Lower leg skin (tissue), 3 donors: Measurements from ENCODE around the gene SERTM2.
"Not testable (repeated sequence)": the region's sequence is repeated elsewhere in the genome, so short reads cannot be mapped to it uniquely, and the experiment has no call there.

Experiments
- POLR2A ChIP-seq, 2 donors: fragments of 450-650 bp; IDR thresholded peaks; one replicate each; pipeline ENCODE4 v1.6.1; 2016 to 2017; ENCODE audit warnings: antibody characterized with exemption in 2 of 2, mild to moderate bottlenecking in 1 of 2, moderate library complexity in 1 of 2
- TF ChIP-seq, protein P1 (sequence below), 3 donors: fragments of 450-650 bp; IDR thresholded peaks; one replicate each; pipeline ENCODE4 v1.5.1; 2016; ENCODE audit warnings: antibody characterized with exemption in 3 of 3, mild to moderate bottlenecking in 3 of 3, moderate library complexity in 2 of 3

DNA sequence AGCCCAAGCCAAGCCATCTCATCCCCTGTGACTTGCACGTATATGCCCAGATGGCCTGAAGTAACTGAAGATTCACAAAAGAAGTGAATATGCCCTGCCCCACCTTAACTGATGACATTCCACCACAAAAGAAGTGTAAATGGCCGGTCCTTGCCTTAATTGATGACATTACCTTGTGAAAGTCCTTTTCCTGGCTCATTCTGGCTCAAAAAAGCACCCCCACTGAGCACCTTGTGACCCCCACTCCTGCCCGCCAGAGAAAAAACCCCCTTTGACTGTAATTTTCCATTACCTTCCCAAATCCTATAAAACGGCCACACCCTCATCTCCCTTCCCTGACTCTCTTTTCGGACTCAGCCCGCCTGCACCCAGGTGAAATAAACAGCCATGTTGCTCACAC, 37.8 kb downstream of the SERTM2 start:
- TF ChIP-seq, protein P1, sequence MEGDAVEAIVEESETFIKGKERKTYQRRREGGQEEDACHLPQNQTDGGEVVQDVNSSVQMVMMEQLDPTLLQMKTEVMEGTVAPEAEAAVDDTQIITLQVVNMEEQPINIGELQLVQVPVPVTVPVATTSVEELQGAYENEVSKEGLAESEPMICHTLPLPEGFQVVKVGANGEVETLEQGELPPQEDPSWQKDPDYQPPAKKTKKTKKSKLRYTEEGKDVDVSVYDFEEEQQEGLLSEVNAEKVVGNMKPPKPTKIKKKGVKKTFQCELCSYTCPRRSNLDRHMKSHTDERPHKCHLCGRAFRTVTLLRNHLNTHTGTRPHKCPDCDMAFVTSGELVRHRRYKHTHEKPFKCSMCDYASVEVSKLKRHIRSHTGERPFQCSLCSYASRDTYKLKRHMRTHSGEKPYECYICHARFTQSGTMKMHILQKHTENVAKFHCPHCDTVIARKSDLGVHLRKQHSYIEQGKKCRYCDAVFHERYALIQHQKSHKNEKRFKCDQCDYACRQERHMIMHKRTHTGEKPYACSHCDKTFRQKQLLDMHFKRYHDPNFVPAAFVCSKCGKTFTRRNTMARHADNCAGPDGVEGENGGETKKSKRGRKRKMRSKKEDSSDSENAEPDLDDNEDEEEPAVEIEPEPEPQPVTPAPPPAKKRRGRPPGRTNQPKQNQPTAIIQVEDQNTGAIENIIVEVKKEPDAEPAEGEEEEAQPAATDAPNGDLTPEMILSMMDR (IDR thresholded peaks at IDR 0.05) = not testable (repeated sequence)
- TF ChIP-seq POLR2A (IDR thresholded peaks at IDR 0.05) = not testable (repeated sequence)
